Natural killer cell (primary cell): ENCODE measurements around the gene ASPA. TPM values are rescaled to one million over a fixed set of nuclear protein-coding genes. Genes with fewer than 3 reads are reported as not detected.

Source experiments
- ATAC-seq, 3 donors: fragments of 150-1000 bp in 2 of 3; fragments of 200-7000 bp in 1 of 3; cut with Tn5 transposase; 1 replicate in 1 of 3; 2 replicates in 2 of 3; pipeline ENCODE4 v1.10.0; 2021; ENCODE audit warnings: mild to moderate bottlenecking in 2 of 3, moderate library complexity in 2 of 3
- DNase-seq, 2 donors: peaks; one replicate each; pipeline versions ENCODE4 v3.0.0 to v3.0.0-alpha.2; 2013 to 2021; ENCODE audit warnings: mixed read lengths in 1 of 2
- H3K27ac ChIP-seq: one replicate; pipeline ENCODE4 v1.5.1; 2013; ENCODE audit warnings: mild to moderate bottlenecking, low read length
- H3K27me3 ChIP-seq: one replicate; pipeline ENCODE4 v1.6.1; 2013; ENCODE audit warnings: low read length; ENCODE audit not compliant: control insufficient read depth, insufficient read depth
- H3K36me3 ChIP-seq: one replicate; pipeline ENCODE4 v1.6.1; 2013; ENCODE audit warnings: low read length; ENCODE audit not compliant: control insufficient read depth, insufficient read depth
- H3K4me1 ChIP-seq: one replicate; pipeline ENCODE4 v1.6.1; 2013; ENCODE audit warnings: low read length; ENCODE audit not compliant: control insufficient read depth, insufficient read depth
- H3K4me3 ChIP-seq: one replicate; pipeline ENCODE4 v1.5.1; 2013; ENCODE audit warnings: low read length
- H3K9me3 ChIP-seq: one replicate; pipeline ENCODE4 v1.6.1; 2013; ENCODE audit warnings: low read length; ENCODE audit not compliant: control insufficient read depth, insufficient read depth
- H3K27ac Mint-ChIP-seq, 2 donors: one replicate each; pipeline ENCODE4 v1.8.0; 2022; ENCODE audit warnings: mild to moderate bottlenecking in 2 of 2, mixed read lengths in 2 of 2, moderate library complexity in 1 of 2
- H3K27me3 Mint-ChIP-seq, 2 donors: one replicate each; pipeline ENCODE4 v1.8.0; 2022; ENCODE audit warnings: low read depth in 2 of 2, mixed read lengths in 2 of 2
- H3K36me3 Mint-ChIP-seq: one replicate; pipeline ENCODE4 v1.8.0; 2022; ENCODE audit warnings: mixed read lengths
- H3K4me1 Mint-ChIP-seq, 2 donors: one replicate each; pipeline ENCODE4 v1.8.0; 2022; ENCODE audit warnings: mixed read lengths in 2 of 2
- H3K4me3 Mint-ChIP-seq: one replicate; pipeline ENCODE4 v1.8.0; 2022; ENCODE audit warnings: mild to moderate bottlenecking, moderate library complexity, mixed read lengths
- H3K9me3 Mint-ChIP-seq, 2 donors: one replicate each; pipeline ENCODE4 v1.8.0; 2022; ENCODE audit warnings: mixed read lengths in 2 of 2
- CTCF ChIP-seq: fragments of 200-600 bp; IDR thresholded peaks from one replicate; pipeline ENCODE4 v1.8.0; 2022; ENCODE audit warnings: antibody characterized with exemption
- WGBS: methylation state at CpG from one replicate; pipeline ENCODE4 v1.1.7; 2013; ENCODE audit warnings: missing lambda C conversion rate; ENCODE audit not compliant: insufficient coverage; 5-methylcytosine and 5-hydroxymethylcytosine counted together
- intact Hi-C: fragments of 100-400 bp; cut with micrococcal nuclease; formaldehyde crosslinking; loops from one replicate; pipeline ENCODE4 v1.14.2; 2022
- total RNA-seq, 4 donors: library from RNA; stranded (reverse); fragments of 120-200 nt in 1 of 4; gene quantifications; one replicate each; pipeline versions ENCODE4 v1.2.3 to v1.2.4, GENCODE V29; 2013 to 2022

Gene ASPA
- total RNA-seq, 3 donors from 2014 or later (not counting 1 experiment from before 2014, with no cell fraction given): not detected

GRCh38 chr17:3532859-3533142 lies 57.0 kb downstream of the ASPA start:
- 94% methylated on average over 10 of the region's 10 CpGs for whole genome bisulfite sequencing
- Histone ChIP-seq H3K4me1 (peaks cover 17% of the 10 kb centered on the region), H3K36me3 (no peaks in the 10 kb centered on the region), H3K27me3 (no peaks in the 10 kb centered on the region), H3K9me3 (peaks cover 2% of the 10 kb centered on the region), H3K27ac (no peak overlapping the region), H3K4me3 (no peak overlapping the region)
- DNase-seq (no peak), ATAC-seq (no peak)
- Mint-ChIP-seq H3K9me3 (no peaks in the 10 kb centered on the region), H3K4me1 (peaks cover 0 to 14% of the 10 kb centered on the region in 2 donors), H3K27ac (no peak overlapping the region), H3K4me3 (no peak overlapping the region), H3K27me3 (no peaks in the 10 kb centered on the region), H3K36me3 (no peaks in the 10 kb centered on the region)
- no peak for TF ChIP-seq CTCF
- intact Hi-C loops: no loop called here

GRCh38 chr17:3533752-3534151 lies 58.0 kb downstream of the ASPA start:
- no peaks in the 10 kb centered on the region for H3K27me3 ChIP-seq
- no peak overlapping the region for H3K4me3 ChIP-seq
- Mint-ChIP-seq H3K9me3 (no peaks in the 10 kb centered on the region), H3K36me3 (no peaks in the 10 kb centered on the region), H3K4me1 (peaks cover 0 to 14% of the 10 kb centered on the region in 2 donors), H3K27me3 (no peaks in the 10 kb centered on the region), H3K27ac (no peak overlapping the region), H3K4me3 (peak overlapping the region; percentile 35)
- H3K36me3 ChIP-seq: no peaks in the 10 kb centered on the region
- H3K4me1 ChIP-seq: peaks cover 17% of the 10 kb centered on the region
- TF ChIP-seq CTCF: no peak
- intact Hi-C loops: no loop called here
- WGBS: 92% methylated on average over 4 of the region's 5 CpGs
- DNase-seq: no peak
- no peak for ATAC-seq
- H3K9me3 ChIP-seq: peaks cover 2% of the 10 kb centered on the region
- H3K27ac ChIP-seq: no peak overlapping the region

- Histone ChIP-seq H3K27me3 (no peaks in the 10 kb centered on the region), H3K27ac (peak overlapping the region; percentile 42), H3K36me3 (no peaks in the 10 kb centered on the region), H3K4me1 (peaks cover 17% of the 10 kb centered on the region), H3K9me3 (peaks cover 2% of the 10 kb centered on the region), H3K4me3 (no peak overlapping the region)
- H3K27me3 Mint-ChIP-seq: no peaks in the 10 kb centered on the region
- ATAC-seq (peak; percentile 42 to 50 (median 49)), DNase-seq (peak in 1 of 2 donors; percentile 47)
- H3K36me3 Mint-ChIP-seq: no peaks in the 10 kb centered on the region
- peak overlapping the region; percentile 83 for H3K4me3 Mint-ChIP-seq
- H3K9me3 Mint-ChIP-seq: no peaks in the 10 kb centered on the region
- peak overlapping the region; percentile 65 to 85 for H3K27ac Mint-ChIP-seq
- intact Hi-C loops: no loop called here
- TF ChIP-seq CTCF: no peak
- peaks cover under 1 to 14% of the 10 kb centered on the region in 2 donors for H3K4me1 Mint-ChIP-seq
- WGBS: 14% methylated on average over 3 of the region's 3 CpGs
Observed at GRCh38 chr17:3534881-3535252, 59.1 kb downstream of the ASPA start.

GRCh38 chr17:3535253-3535995 lies 59.6 kb downstream of the ASPA start:
- Mint-ChIP-seq H3K4me1 (peaks cover 5 to 19% of the 10 kb centered on the region in 2 donors), H3K9me3 (no peaks in the 10 kb centered on the region), H3K36me3 (no peaks in the 10 kb centered on the region), H3K4me3 (peak overlapping the region; percentile 83), H3K27me3 (no peaks in the 10 kb centered on the region), H3K27ac (peak overlapping the region; percentile 77 to 85)
- no peaks in the 10 kb centered on the region for H3K36me3 ChIP-seq
- H3K27me3 ChIP-seq: no peaks in the 10 kb centered on the region
- peak overlapping the region; percentile 35 for H3K4me3 ChIP-seq
- peaks cover 2% of the 10 kb centered on the region for H3K9me3 ChIP-seq
- WGBS: 8% methylated on average over 42 of the region's 44 CpGs
- peak; percentile 66 for TF ChIP-seq CTCF
- peaks cover 17% of the 10 kb centered on the region for H3K4me1 ChIP-seq
- peak overlapping the region; percentile 60 for H3K27ac ChIP-seq
- ATAC-seq: peak; percentile 87 to 97 (median 97)
- peak; percentile 64 to 78 for DNase-seq
- intact Hi-C loops: no loop called here
